Mucosa of descending colon (tissue), 3 donors: Measurements from ENCODE around the gene OR5H2. TPM values are rescaled to one million over a fixed set of nuclear protein-coding genes. Genes with fewer than 3 reads are reported as not detected.

Experiments
- ATAC-seq: fragments of 200-7000 bp; cut with Tn5 transposase; one replicate; pipeline ENCODE4 v1.9.1; 2020; ENCODE audit warnings: mild to moderate bottlenecking, moderate library complexity
- DNase-seq, 3 donors: peaks; one replicate each; pipeline ENCODE4 v3.0.0-alpha.2; 2020
- H3K36me3 ChIP-seq: fragments of 200-600 bp; one replicate; pipeline ENCODE4 v1.8.0; 2021; ENCODE audit warnings: low read depth, mild to moderate bottlenecking
- H3K4me1 ChIP-seq: fragments of 200-600 bp; one replicate; pipeline ENCODE4 v1.8.0; 2021; ENCODE audit warnings: low read depth, mild to moderate bottlenecking
- H3K4me3 ChIP-seq: fragments of 200-600 bp; one replicate; pipeline ENCODE4 v1.8.0; 2021; ENCODE audit warnings: mild to moderate bottlenecking
- H3K9me3 ChIP-seq: fragments of 200-600 bp; one replicate; pipeline ENCODE4 v1.8.0; 2021; ENCODE audit warnings: mild to moderate bottlenecking
- CTCF ChIP-seq: fragments of 200-600 bp; IDR thresholded peaks from one replicate; pipeline ENCODE4 v1.8.0; 2022; ENCODE audit warnings: antibody characterized with exemption, mild to moderate bottlenecking
- intact Hi-C, 2 donors: fragments of 100-400 bp; cut with DNase I in 1 of 2; cut with micrococcal nuclease in 1 of 2; formaldehyde crosslinking; loops; one replicate each; pipeline versions ENCODE4 v1.11.0 to v1.11.1; 2022; cut with DNase I, micrococcal nuclease
- total RNA-seq, 3 donors: library from RNA; stranded (reverse); fragmentation: NEBNext Ultra II Directional in 2 of 3; extraction: Animal tissue kit (Norgen Biotek cat#: 25700) in 2 of 3; gene quantifications; one replicate each; pipeline versions ENCODE4 v1.2.1 to v1.2.4, GENCODE V29; 2021 to 2023
- donor health status: DM: no; HTN: no; CAD: no; lungs with moderate emphysema.
- donor health status: DM: no; HTN: no; CAD: no.
- donor health status: DM: no; HTN: yes; CAD: no.

Gene OR5H2
- total RNA-seq, 3 donors from 2014 or later = not detected

DNA sequence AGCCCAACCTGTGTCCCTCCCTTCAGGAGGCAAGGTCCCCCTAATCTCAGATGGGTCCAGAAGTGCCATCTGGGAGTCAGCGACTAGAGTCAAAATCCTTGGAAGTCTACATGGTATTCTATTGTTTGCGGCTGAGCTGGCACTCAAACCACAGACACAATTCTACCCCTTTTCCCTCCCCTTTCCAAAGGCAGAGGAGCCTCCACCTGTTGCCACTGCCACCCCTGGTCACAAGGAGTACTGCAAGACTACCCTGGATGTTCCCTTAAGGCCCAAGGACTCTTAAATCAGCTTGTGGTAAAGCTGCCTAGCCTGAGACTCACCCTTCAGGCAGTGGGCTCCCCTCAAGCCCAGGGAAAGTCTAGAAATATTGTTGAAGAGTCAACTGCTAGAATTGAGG lies 22.6 kb upstream of the OR5H2 start:
- H3K4me3 ChIP-seq = no peak overlapping the region
- no peaks in the 10 kb centered on the region for H3K36me3 ChIP-seq
- TF ChIP-seq CTCF = no peak
- intact Hi-C loops = no loop called here
- peaks cover 4% of the 10 kb centered on the region for H3K9me3 ChIP-seq
- H3K4me1 ChIP-seq = no peaks in the 10 kb centered on the region
- DNase-seq (no peak), ATAC-seq (no peak)

GRCh38 chr3:98262046-98262445 lies 20.3 kb upstream of the OR5H2 start:
- Histone ChIP-seq H3K4me3 (no peak overlapping the region), H3K9me3 (peaks cover 4% of the 10 kb centered on the region), H3K36me3 (no peaks in the 10 kb centered on the region), H3K4me1 (no peaks in the 10 kb centered on the region)
- TF ChIP-seq CTCF = no peak
- intact Hi-C loops = no loop called here
- DNase-seq (no peak), ATAC-seq (no peak)

DNA sequence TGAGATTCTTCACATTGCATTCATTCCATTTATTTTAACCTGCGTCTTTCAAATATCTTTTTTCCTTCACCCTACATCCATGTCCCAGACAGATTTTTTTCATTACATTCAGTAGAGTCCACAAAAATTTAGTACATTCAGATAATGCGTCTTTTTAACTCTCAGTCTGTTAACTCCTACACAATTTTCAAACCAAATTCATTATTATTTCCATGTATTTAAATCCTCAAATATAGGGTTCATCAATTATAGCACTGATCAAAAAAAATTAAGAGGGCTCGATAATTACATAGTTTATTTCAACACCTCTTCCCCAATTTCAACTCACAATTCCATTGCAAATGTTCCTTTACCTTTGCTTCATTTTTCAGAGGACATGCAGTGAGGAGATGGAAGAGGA lies 18.4 kb upstream of the OR5H2 start, which contains the start of gene OR5H6:
TSS of gene OR5H6 (plus strand) at position 301 of the 400 bp plus-strand sequence. CDS start at position 390, 89 bp downstream.
- Histone ChIP-seq H3K4me1 (no peaks in the 10 kb centered on the region), H3K9me3 (peaks cover 4% of the 10 kb centered on the region), H3K4me3 (no peak within 1 kb of the TSS), H3K36me3 (no peaks in the 10 kb centered on the region)
- intact Hi-C loops = no loop called here
- ATAC-seq (no peak), DNase-seq (no peak)
- TF ChIP-seq CTCF = no peak

- H3K4me1 ChIP-seq = no peaks in the 10 kb centered on the region
- no peaks in the 10 kb centered on the region for H3K9me3 ChIP-seq
- no peak overlapping the region for H3K4me3 ChIP-seq
- intact Hi-C loops = no loop called here
- no peak for TF ChIP-seq CTCF
- DNase-seq = no peak
- H3K36me3 ChIP-seq = no peaks in the 10 kb centered on the region
- ATAC-seq = no peak
Measured at GRCh38 chr3:98269846-98270245, 12.5 kb upstream of the OR5H2 start.

- no peak for TF ChIP-seq CTCF
- H3K4me1 ChIP-seq = no peaks in the 10 kb centered on the region
- no peaks in the 10 kb centered on the region for H3K36me3 ChIP-seq
- ATAC-seq = no peak
- H3K4me3 ChIP-seq = no peak overlapping the region
- no peaks in the 10 kb centered on the region for H3K9me3 ChIP-seq
- DNase-seq = no peak
- intact Hi-C loops = no loop called here
Measured at GRCh38 chr3:98272126-98272525, 10.2 kb upstream of the OR5H2 start.

DNA sequence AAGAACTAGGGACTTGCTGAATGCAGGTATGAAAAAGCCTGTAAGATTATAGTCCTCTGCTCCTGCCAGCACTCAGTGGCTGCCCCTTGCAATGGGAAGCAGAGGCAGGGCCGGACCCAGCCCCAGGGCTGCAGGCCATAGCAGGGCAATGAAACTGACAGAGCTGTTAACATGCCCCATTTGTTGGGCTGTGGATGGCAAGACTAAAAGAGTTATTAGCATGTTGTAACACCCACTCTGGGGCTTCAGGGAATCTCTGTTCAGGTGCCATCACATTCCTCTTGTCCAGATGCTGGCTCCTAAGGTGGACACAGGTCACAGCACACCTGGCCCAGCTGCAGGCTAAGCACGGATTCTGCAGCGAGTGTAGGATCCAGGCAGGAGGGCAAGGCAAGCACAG lies 7.4 kb upstream of the OR5H2 start:
- H3K36me3 ChIP-seq = no peaks in the 10 kb centered on the region
- TF ChIP-seq CTCF = no peak

More for the DNA sequence above, 7.4 kb upstream of the OR5H2 start:
- no peaks in the 10 kb centered on the region for H3K4me1 ChIP-seq
- ATAC-seq (no peak), DNase-seq (no peak)
- no peak overlapping the region for H3K4me3 ChIP-seq
- intact Hi-C loops = no loop called here
- no peaks in the 10 kb centered on the region for H3K9me3 ChIP-seq
